Panc1 (cell line): ENCODE data around the gene PRKAG2.

Source experiments
- POLR2AphosphoS5 ChIP-seq: IDR thresholded peaks from 2 replicates; pipeline ENCODE4 v1.6.1; 2012; ENCODE audit warnings: mild to moderate bottlenecking, low read depth, low read length, moderate library complexity
- TF ChIP-seq, protein P1 (sequence below): fragments of 450-650 bp; IDR thresholded peaks from 2 replicates; pipeline ENCODE4 v1.5.1; 2017; ENCODE audit warnings: mild to moderate bottlenecking

DNA sequence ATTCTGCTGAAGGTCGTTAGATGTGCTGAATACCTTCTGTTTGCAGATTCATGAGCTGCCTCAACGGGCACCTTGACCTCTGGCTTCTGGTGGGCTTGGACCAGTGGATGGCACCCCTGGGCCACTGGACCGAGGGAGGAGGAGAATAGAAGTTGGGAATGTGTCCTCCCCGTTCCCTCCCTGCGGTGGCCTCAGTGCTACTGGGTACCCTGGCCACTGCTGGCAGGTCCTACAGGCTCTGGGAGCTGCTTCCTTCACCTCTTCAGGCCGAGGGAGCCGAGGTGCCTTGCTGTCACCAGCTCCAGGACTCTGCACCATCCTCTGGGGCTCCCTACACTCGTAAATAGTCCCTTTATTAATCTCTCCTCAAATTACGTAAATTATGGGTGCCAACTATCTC is 47.1 kb upstream of the PRKAG2 start:
- TF ChIP-seq, protein P1, sequence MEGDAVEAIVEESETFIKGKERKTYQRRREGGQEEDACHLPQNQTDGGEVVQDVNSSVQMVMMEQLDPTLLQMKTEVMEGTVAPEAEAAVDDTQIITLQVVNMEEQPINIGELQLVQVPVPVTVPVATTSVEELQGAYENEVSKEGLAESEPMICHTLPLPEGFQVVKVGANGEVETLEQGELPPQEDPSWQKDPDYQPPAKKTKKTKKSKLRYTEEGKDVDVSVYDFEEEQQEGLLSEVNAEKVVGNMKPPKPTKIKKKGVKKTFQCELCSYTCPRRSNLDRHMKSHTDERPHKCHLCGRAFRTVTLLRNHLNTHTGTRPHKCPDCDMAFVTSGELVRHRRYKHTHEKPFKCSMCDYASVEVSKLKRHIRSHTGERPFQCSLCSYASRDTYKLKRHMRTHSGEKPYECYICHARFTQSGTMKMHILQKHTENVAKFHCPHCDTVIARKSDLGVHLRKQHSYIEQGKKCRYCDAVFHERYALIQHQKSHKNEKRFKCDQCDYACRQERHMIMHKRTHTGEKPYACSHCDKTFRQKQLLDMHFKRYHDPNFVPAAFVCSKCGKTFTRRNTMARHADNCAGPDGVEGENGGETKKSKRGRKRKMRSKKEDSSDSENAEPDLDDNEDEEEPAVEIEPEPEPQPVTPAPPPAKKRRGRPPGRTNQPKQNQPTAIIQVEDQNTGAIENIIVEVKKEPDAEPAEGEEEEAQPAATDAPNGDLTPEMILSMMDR, result no peak
- no peak for TF ChIP-seq POLR2AphosphoS5
